HEK293T (cell line): ENCODE measurements around the gene KIAA1671.

Source experiments
- CTCF ChIA-PET: fragments of 350-600 bp; formaldehyde crosslinking; extraction: SDS; loops from one replicate; lab custom pipeline; 2021; ENCODE audit warnings: antibody characterized with exemption, inconsistent platforms; lab: Yijun Ruan, JAX
- POLR2A ChIA-PET: fragments of 350-600 bp; formaldehyde crosslinking; extraction: SDS; loops from one replicate; lab custom pipeline; 2020; ENCODE audit warnings: antibody characterized with exemption, inconsistent platforms; lab: Yijun Ruan, JAX
- DNase-seq: peaks from one replicate; pipeline ENCODE4 v3.0.0; 2012; ENCODE audit warnings: mixed read lengths; ENCODE audit errors: extremely low spot score
- ARNT ChIP-seq: fragments of 450-650 bp; IDR thresholded peaks from 2 replicates; pipeline ENCODE4 v1.6.1; 2017; ENCODE audit warnings: mild to moderate bottlenecking
- BHLHE40 ChIP-seq: fragments of 450-650 bp; IDR thresholded peaks from 2 replicates; pipeline ENCODE4 v1.6.1; 2016; ENCODE audit warnings: mild to moderate bottlenecking, moderate library complexity, borderline replicate concordance
- CTBP1 ChIP-seq: fragments of 450-650 bp; IDR thresholded peaks from 2 replicates; pipeline ENCODE4 v1.6.1; 2016; ENCODE audit warnings: borderline replicate concordance
- ELF4 ChIP-seq: fragments of 450-650 bp; IDR thresholded peaks from 2 replicates; pipeline ENCODE4 v1.6.1; 2017; ENCODE audit warnings: antibody characterized with exemption
- FOXA1 ChIP-seq: fragments of 450-650 bp; IDR thresholded peaks from 2 replicates; pipeline ENCODE4 v1.6.1; 2016; ENCODE audit warnings: mild to moderate bottlenecking
- FOXK2 ChIP-seq: fragments of 450-650 bp; IDR thresholded peaks from 2 replicates; pipeline ENCODE4 v1.6.1; 2016; ENCODE audit warnings: mild to moderate bottlenecking
- FOXM1 ChIP-seq: fragments of 450-650 bp; IDR thresholded peaks from 2 replicates; pipeline ENCODE4 v1.6.1; 2017; ENCODE audit warnings: mild to moderate bottlenecking, borderline replicate concordance
- HDGF ChIP-seq: fragments of 450-650 bp; IDR thresholded peaks from 2 replicates; pipeline ENCODE4 v1.6.1; 2017; ENCODE audit warnings: antibody characterized with exemption, borderline replicate concordance
- L3MBTL2 ChIP-seq: fragments of 450-650 bp; conservative IDR thresholded peaks from 2 replicates; pipeline ENCODE4 v1.6.1; 2016; ENCODE audit warnings: mild to moderate bottlenecking
- LEF1 ChIP-seq: fragments of 450-650 bp; IDR thresholded peaks from 2 replicates; pipeline ENCODE4 v1.6.1; 2017; ENCODE audit warnings: mild to moderate bottlenecking, borderline replicate concordance
- NFRKB ChIP-seq: fragments of 450-650 bp; IDR thresholded peaks from 2 replicates; pipeline ENCODE4 v1.6.1; 2016; ENCODE audit warnings: mild to moderate bottlenecking, moderate library complexity
- SP1 ChIP-seq: fragments of 450-650 bp; IDR thresholded peaks from 2 replicates; pipeline ENCODE4 v1.6.1; 2017
- SUZ12 ChIP-seq: fragments of 450-650 bp; IDR thresholded peaks from 2 replicates; pipeline ENCODE4 v1.6.1; 2016; ENCODE audit warnings: mild to moderate bottlenecking
- TARDBP ChIP-seq: fragments of 450-650 bp; IDR thresholded peaks from 2 replicates; pipeline ENCODE4 v1.6.1; 2016
- ZNF384 ChIP-seq: fragments of 450-650 bp; IDR thresholded peaks from 2 replicates; pipeline ENCODE4 v1.6.1; 2016
- TF ChIP-seq, protein P1 (sequence below): fragments of 450-650 bp; IDR thresholded peaks from 2 replicates; pipeline ENCODE4 v1.6.1; 2016

KIAA1671 gene

GRCh38 chr22:24982301-24983056 lies 30.0 kb downstream of the KIAA1671 start:
- DNase-seq: no peak
- ChIA-PET POLR2A (no interaction called here), CTCF (no interaction called here)
- TF ChIP-seq SUZ12: no peak
- no peak for TF ChIP-seq FOXK2
- TF ChIP-seq NFRKB: no peak
- no peak for TF ChIP-seq FOXA1
- no peak for TF ChIP-seq ZNF384
- TF ChIP-seq ARNT: no peak
- no peak for TF ChIP-seq L3MBTL2
- TF ChIP-seq SP1: no peak
- TF ChIP-seq BHLHE40: no peak
- no peak for TF ChIP-seq HDGF
- no peak for TF ChIP-seq FOXM1
- TF ChIP-seq, protein P1, sequence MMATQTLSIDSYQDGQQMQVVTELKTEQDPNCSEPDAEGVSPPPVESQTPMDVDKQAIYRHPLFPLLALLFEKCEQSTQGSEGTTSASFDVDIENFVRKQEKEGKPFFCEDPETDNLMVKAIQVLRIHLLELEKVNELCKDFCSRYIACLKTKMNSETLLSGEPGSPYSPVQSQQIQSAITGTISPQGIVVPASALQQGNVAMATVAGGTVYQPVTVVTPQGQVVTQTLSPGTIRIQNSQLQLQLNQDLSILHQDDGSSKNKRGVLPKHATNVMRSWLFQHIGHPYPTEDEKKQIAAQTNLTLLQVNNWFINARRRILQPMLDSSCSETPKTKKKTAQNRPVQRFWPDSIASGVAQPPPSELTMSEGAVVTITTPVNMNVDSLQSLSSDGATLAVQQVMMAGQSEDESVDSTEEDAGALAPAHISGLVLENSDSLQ: no peak
- no peak for TF ChIP-seq CTBP1

DNA sequence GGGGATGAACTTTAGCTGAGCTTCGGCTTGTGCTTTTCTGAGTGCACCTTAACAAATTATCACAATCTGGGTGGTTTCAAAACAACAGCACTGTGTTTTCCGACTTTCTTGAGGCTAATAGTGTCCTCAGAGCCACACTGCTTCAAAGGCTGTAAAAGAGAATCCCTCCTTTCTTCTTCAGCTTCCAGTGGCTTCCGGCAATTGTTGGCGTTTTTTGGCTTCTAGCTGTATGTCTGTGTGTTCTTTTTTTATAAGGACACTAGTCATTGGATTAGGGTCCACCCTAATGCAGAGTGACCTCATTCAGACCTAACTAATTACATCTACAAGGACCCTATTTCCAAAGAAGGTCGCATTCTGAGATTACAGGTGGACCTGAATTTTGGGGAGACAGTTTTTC lies 30.6 kb downstream of the KIAA1671 start:
- no peak for TF ChIP-seq NFRKB
- no peak for DNase-seq
- CTCF ChIA-PET: no interaction called here
- POLR2A ChIA-PET: no interaction called here

GRCh38 chr22:24984122-24984521 lies 31.6 kb downstream of the KIAA1671 start:
- TF ChIP-seq FOXM1: no peak
- TF ChIP-seq, protein P1: no peak
- TF ChIP-seq ZNF384: no peak
- no peak for TF ChIP-seq FOXK2
- no peak for TF ChIP-seq FOXA1
- no peak for TF ChIP-seq TARDBP
- TF ChIP-seq ELF4: no peak
- POLR2A ChIA-PET: no interaction called here
- DNase-seq: no peak
- CTCF ChIA-PET: interaction anchor here (1.2 kb wide), 1 partner anchor 64 kb away, joined by 3 read pairs; no protein-coding TSS in a partner anchor

DNA sequence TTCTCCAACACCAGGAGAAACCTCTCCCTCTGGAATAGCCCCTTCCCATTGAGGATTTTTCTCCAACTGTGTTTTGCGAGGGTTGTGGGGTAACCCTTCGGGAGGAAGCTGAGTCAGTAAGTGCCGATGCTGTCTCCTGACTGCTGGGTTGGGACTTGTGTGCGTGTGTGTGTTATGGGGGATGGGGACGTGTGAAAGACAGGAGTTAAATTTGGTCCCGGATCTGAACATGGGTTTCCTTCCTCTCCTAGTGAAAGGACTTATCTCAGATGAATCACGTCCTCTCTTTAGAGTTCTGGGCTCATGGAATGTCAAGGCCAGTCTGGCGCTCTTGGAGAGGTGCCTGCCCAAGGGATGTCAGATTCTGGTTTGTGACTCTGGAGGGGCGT lies 33.3 kb downstream of the KIAA1671 start:
- ChIA-PET CTCF (no interaction called here), POLR2A (no interaction called here)
- no peak for DNase-seq
- no peak for TF ChIP-seq NFRKB
- TF ChIP-seq, protein P1: no peak
- no peak for TF ChIP-seq ARNT
- no peak for TF ChIP-seq FOXA1
- TF ChIP-seq LEF1: no peak
- no peak for TF ChIP-seq FOXM1
- no peak for TF ChIP-seq BHLHE40

DNA sequence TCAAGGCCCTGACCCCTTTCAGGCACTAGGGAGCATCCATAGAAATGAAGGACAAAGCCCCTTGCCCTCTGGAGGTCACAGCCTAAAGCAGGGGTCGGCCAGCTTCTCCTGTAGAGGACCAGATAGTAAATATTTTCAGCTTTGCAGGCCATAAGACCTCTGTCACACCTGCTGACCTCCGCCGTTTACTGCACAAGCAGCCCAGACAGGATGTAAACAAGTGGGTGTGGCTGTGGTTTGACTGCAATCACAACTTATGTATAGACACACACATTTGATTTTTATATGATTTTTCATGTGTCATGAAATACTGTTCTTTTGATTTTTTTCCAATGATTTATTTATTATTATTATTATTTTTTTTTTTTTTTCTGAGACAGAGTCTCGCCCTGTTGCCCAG lies 34.3 kb downstream of the KIAA1671 start:
- ChIA-PET CTCF (no interaction called here), POLR2A (no interaction called here)
- no peak for TF ChIP-seq ARNT
- TF ChIP-seq BHLHE40: no peak
- TF ChIP-seq L3MBTL2: no peak
- no peak for TF ChIP-seq SUZ12
- no peak for TF ChIP-seq FOXM1
- no peak for TF ChIP-seq CTBP1
- TF ChIP-seq LEF1: no peak
- TF ChIP-seq FOXA1: no peak
- TF ChIP-seq FOXK2: no peak
- no peak for TF ChIP-seq HDGF
- DNase-seq: no peak

DNA sequence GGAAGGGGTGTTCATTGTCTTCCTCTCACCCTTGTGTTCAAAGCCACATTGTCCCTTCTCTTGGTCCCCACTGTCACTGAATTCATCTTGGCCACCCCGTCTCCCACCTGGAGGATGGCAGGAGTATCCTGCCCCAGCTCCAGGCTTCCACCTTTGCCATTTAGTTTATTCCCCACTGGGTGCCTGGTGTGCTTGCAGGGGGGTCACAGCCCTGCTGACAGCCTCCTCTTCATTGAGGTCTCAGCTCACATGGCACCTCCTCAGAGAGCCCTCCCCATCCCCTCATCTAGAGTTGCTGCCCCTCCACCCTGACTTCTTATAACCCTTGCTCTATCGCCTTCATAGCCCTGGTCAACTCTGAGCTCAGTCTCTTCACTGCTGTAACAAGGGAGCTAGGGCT lies 36.6 kb downstream of the KIAA1671 start:
- DNase-seq: no peak
- POLR2A ChIA-PET: no interaction called here
- no peak for TF ChIP-seq TARDBP
- no peak for TF ChIP-seq FOXA1
- TF ChIP-seq HDGF: no peak
- no peak for TF ChIP-seq NFRKB
- TF ChIP-seq FOXM1: no peak
- no peak for TF ChIP-seq ARNT
- no peak for TF ChIP-seq CTBP1
- TF ChIP-seq LEF1: no peak
- TF ChIP-seq SUZ12: no peak
- no peak for TF ChIP-seq ZNF384
- no peak for TF ChIP-seq SP1
- TF ChIP-seq BHLHE40: no peak
- no peak for TF ChIP-seq L3MBTL2
- no peak for TF ChIP-seq FOXK2
- TF ChIP-seq, protein P1: no peak
- CTCF ChIA-PET: no interaction called here
